ENCODE data around the gene CTCFL. TPM values are rescaled to one million over a fixed set of nuclear protein-coding genes. Genes with fewer than 3 reads are reported as not detected.

The CTCFL gene
- total and polyA plus RNA-seq, 4 donors, result not detected

- Histone ChIP-seq H3K4me3 (ENCODE audit: low read length in 2 of 2) (no peak overlapping the region), H3K9me3 (ENCODE audit: control insufficient read depth, low read length) (no peaks in the 10 kb centered on the region), H3K4me1 (ENCODE audit: control insufficient read depth in 1 of 2, insufficient read depth in 2 of 2, low read length in 2 of 2) (no peaks in the 10 kb centered on the region), H3K27ac (ENCODE audit: low read depth in 1 of 2, low read length in 2 of 2) (no peak overlapping the region), H3K36me3 (ENCODE audit: control insufficient read depth in 1 of 2, insufficient read depth in 2 of 2, low read length in 1 of 2) (no peaks in the 10 kb centered on the region), H3K27me3 (ENCODE audit: control insufficient read depth in 1 of 2, insufficient read depth in 2 of 2, low read length in 1 of 2) (no peaks in the 10 kb centered on the region)
- ATAC-seq (ENCODE audit: low FRiP score) (no peak), DNase-seq (peak in 1 of 2 donors; percentile 57)
- intact Hi-C loops (cut with DNase I), result no loop called here
- WGBS, 2 donors, result 80 to 83% methylated on average over 13 of the region's 13 CpGs
These were observed 43.4 kb upstream of the CTCFL start for GRCh38 chr20:57568088-57568896.

GRCh38 chr20:57567471-57568079 lies 42.6 kb upstream of the CTCFL start:
- H3K4me3 ChIP-seq (ENCODE audit: low read length in 2 of 2), result no peak overlapping the region
- no peaks in the 10 kb centered on the region for H3K36me3 ChIP-seq (ENCODE audit: control insufficient read depth in 1 of 2, insufficient read depth in 2 of 2, low read length in 1 of 2)
- WGBS, 2 donors, result 80 to 81% methylated on average over 9 of the region's 9 CpGs
- H3K4me1 ChIP-seq (ENCODE audit: control insufficient read depth in 1 of 2, insufficient read depth in 2 of 2, low read length in 2 of 2), result no peaks in the 10 kb centered on the region
- intact Hi-C loops (cut with DNase I), result no loop called here
- no peak overlapping the region for H3K27ac ChIP-seq (ENCODE audit: low read depth in 1 of 2, low read length in 2 of 2)
- DNase-seq, result no peak
- H3K9me3 ChIP-seq (ENCODE audit: control insufficient read depth, low read length), result no peaks in the 10 kb centered on the region
- no peaks in the 10 kb centered on the region for H3K27me3 ChIP-seq (ENCODE audit: control insufficient read depth in 1 of 2, insufficient read depth in 2 of 2, low read length in 1 of 2)
- ATAC-seq (ENCODE audit: low FRiP score), result no peak

DNA sequence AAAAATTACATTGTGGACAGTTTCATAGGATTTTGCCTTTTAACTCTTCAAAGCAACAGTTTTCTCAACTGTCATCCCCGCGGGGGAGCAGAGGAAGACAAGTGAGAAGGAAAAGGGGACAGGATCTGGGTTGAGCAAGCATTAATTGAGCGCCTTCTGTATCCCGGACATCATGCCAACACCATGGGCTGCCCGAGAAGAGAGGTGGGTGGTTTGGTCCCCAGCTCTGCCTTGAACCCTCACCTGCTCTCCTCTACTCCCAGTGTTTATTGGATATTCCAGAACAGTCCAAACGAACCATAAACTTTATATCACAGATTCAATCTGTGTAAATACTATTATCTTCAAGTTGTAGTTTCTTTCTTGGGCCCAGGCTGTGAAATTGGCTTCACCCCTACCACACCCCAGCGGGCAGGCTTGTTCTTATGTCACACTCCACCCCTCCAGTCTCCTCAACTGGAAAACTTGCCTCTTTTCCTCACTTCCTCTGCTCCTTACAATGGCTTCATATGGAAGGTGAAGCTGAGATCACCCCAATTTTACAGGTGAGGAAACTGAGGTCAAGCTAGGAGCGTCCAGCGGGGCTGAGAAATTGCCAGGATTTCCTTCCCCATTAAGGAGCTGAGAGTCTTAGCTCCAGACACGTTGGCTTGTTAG lies 42.0 kb upstream of the CTCFL start:
- no peak overlapping the region for H3K27ac ChIP-seq (ENCODE audit: low read depth in 1 of 2, low read length in 2 of 2)
- no peaks in the 10 kb centered on the region for H3K36me3 ChIP-seq (ENCODE audit: control insufficient read depth in 1 of 2, insufficient read depth in 2 of 2, low read length in 1 of 2)
- ATAC-seq (ENCODE audit: low FRiP score), result no peak
- 76 to 81% methylated on average over 10 of the region's 10 CpGs for WGBS, 2 donors
- H3K4me3 ChIP-seq (ENCODE audit: low read length in 2 of 2), result no peak overlapping the region
- no peaks in the 10 kb centered on the region for H3K9me3 ChIP-seq (ENCODE audit: control insufficient read depth, low read length)
- H3K4me1 ChIP-seq (ENCODE audit: control insufficient read depth in 1 of 2, insufficient read depth in 2 of 2, low read length in 2 of 2), result no peaks in the 10 kb centered on the region
- no peak for DNase-seq
- intact Hi-C loops (cut with DNase I), result no loop called here
- H3K27me3 ChIP-seq (ENCODE audit: control insufficient read depth in 1 of 2, insufficient read depth in 2 of 2, low read length in 1 of 2), result no peaks in the 10 kb centered on the region

GRCh38 chr20:57566399-57566798 lies 41.5 kb upstream of the CTCFL start:
- Histone ChIP-seq H3K27ac (ENCODE audit: low read depth in 1 of 2, low read length in 2 of 2) (no peak overlapping the region), H3K36me3 (ENCODE audit: control insufficient read depth in 1 of 2, insufficient read depth in 2 of 2, low read length in 1 of 2) (no peaks in the 10 kb centered on the region), H3K4me3 (ENCODE audit: low read length in 2 of 2) (no peak overlapping the region), H3K27me3 (ENCODE audit: control insufficient read depth in 1 of 2, insufficient read depth in 2 of 2, low read length in 1 of 2) (no peaks in the 10 kb centered on the region), H3K4me1 (ENCODE audit: control insufficient read depth in 1 of 2, insufficient read depth in 2 of 2, low read length in 2 of 2) (no peaks in the 10 kb centered on the region), H3K9me3 (ENCODE audit: control insufficient read depth, low read length) (no peaks in the 10 kb centered on the region)
- ATAC-seq (ENCODE audit: low FRiP score), result no peak
- 13 to 22% methylated on average over 1 of the region's 1 CpG for WGBS, 2 donors
- intact Hi-C loops (cut with DNase I), result no loop called here
- no peak for DNase-seq

DNA sequence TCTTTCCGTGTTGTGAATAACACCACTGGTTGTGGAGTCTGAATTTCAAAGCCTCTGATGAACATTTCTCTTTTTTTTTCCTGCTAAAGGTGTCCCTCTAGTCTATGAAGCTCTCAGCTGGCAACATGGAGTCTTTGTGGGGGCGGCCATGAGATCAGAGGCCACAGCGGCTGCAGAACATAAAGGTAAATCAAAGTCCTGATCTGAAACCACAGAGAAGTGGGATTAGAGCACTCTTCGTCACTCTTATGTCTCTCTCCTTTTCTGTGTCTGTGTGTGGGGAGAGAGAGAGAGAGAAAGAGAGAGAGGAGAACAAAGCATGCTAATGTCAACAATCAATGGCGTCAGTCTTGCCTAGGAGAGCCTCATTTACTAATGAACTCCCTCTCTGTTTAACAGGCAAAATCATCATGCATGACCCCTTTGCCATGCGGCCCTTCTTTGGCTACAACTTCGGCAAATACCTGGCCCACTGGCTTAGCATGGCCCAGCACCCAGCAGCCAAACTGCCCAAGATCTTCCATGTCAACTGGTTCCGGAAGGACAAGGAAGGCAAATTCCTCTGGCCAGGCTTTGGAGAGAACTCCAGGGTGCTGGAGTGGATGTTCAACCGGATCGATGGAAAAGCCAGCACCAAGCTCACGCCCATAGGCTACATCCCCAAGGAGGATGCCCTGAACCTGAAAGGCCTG lies 40.2 kb upstream of the CTCFL start:
- no peaks in the 10 kb centered on the region for H3K4me1 ChIP-seq (ENCODE audit: control insufficient read depth in 1 of 2, insufficient read depth in 2 of 2, low read length in 2 of 2)
- 88 to 90% methylated on average over 11 of the region's 11 CpGs for WGBS, 2 donors
- H3K4me3 ChIP-seq (ENCODE audit: low read length in 2 of 2), result no peak overlapping the region
- no peaks in the 10 kb centered on the region for H3K36me3 ChIP-seq (ENCODE audit: control insufficient read depth in 1 of 2, insufficient read depth in 2 of 2, low read length in 1 of 2)
- H3K9me3 ChIP-seq (ENCODE audit: control insufficient read depth, low read length), result no peaks in the 10 kb centered on the region
- H3K27ac ChIP-seq (ENCODE audit: low read depth in 1 of 2, low read length in 2 of 2), result no peak overlapping the region
- H3K27me3 ChIP-seq (ENCODE audit: control insufficient read depth in 1 of 2, insufficient read depth in 2 of 2, low read length in 1 of 2), result no peaks in the 10 kb centered on the region
- ATAC-seq (ENCODE audit: low FRiP score), result no peak
- intact Hi-C loops (cut with DNase I), result no loop called here
- DNase-seq, result no peak

DNA sequence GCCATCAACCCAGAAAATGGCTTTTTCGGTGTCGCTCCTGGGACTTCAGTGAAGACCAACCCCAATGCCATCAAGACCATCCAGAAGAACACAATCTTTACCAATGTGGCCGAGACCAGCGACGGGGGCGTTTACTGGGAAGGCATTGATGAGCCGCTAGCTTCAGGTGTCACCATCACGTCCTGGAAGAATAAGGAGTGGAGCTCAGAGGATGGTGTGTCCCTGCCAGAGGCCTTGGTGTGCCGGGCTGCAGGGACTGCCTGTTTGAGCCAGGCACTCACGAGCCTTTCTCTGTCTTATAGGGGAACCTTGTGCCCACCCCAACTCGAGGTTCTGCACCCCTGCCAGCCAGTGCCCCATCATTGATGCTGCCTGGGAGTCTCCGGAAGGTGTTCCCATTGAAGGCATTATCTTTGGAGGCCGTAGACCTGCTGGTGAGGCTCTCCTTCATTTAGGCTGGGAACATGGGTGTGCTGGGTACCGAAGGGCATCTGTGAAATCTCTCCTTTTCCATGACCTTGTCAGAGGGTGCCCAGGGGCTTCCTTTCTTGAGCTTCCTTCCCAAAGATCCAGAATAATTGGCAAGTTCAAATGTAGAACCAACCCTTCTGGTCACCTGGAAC lies 39.4 kb upstream of the CTCFL start:
- WGBS, 2 donors, result 90 to 93% methylated on average over 14 of the region's 14 CpGs
- Histone ChIP-seq H3K4me1 (ENCODE audit: control insufficient read depth in 1 of 2, insufficient read depth in 2 of 2, low read length in 2 of 2) (no peaks in the 10 kb centered on the region), H3K9me3 (ENCODE audit: control insufficient read depth, low read length) (no peaks in the 10 kb centered on the region), H3K36me3 (ENCODE audit: control insufficient read depth in 1 of 2, insufficient read depth in 2 of 2, low read length in 1 of 2) (no peaks in the 10 kb centered on the region), H3K4me3 (ENCODE audit: low read length in 2 of 2) (no peak overlapping the region), H3K27me3 (ENCODE audit: control insufficient read depth in 1 of 2, insufficient read depth in 2 of 2, low read length in 1 of 2) (no peaks in the 10 kb centered on the region), H3K27ac (ENCODE audit: low read depth in 1 of 2, low read length in 2 of 2) (no peak overlapping the region)
- no peak for ATAC-seq (ENCODE audit: low FRiP score)
- DNase-seq, result peak in 1 of 2 donors; percentile 54
- intact Hi-C loops (cut with DNase I), result no loop called here

GRCh38 chr20:57563522-57563921 lies 38.6 kb upstream of the CTCFL start:
- intact Hi-C loops (cut with DNase I), result no loop called here
- Histone ChIP-seq H3K4me1 (ENCODE audit: control insufficient read depth in 1 of 2, insufficient read depth in 2 of 2, low read length in 2 of 2) (no peaks in the 10 kb centered on the region), H3K36me3 (ENCODE audit: control insufficient read depth in 1 of 2, insufficient read depth in 2 of 2, low read length in 1 of 2) (no peaks in the 10 kb centered on the region), H3K27ac (ENCODE audit: low read depth in 1 of 2, low read length in 2 of 2) (no peak overlapping the region), H3K9me3 (ENCODE audit: control insufficient read depth, low read length) (no peaks in the 10 kb centered on the region), H3K27me3 (ENCODE audit: control insufficient read depth in 1 of 2, insufficient read depth in 2 of 2, low read length in 1 of 2) (no peaks in the 10 kb centered on the region), H3K4me3 (ENCODE audit: low read length in 2 of 2) (no peak overlapping the region)
- no peak for DNase-seq
- WGBS, 2 donors, result 96 to 98% methylated on average over 12 of the region's 12 CpGs
- no peak for ATAC-seq (ENCODE audit: low FRiP score)
